Activated CD8-positive, alpha-beta T cell treated with anti-CD3 and anti-CD28 coated beads for 36 hours (primary cell): Measurements from ENCODE around the gene TRIO. TPM values are rescaled to one million over a fixed set of nuclear protein-coding genes. Genes with fewer than 3 reads are reported as not detected.

Experiments
- ATAC-seq: fragments of 200-7000 bp; cut with Tn5 transposase; one replicate; pipeline ENCODE4 v1.10.0; 2021; ENCODE audit warnings: mild to moderate bottlenecking, moderate library complexity
- CTCF ChIA-PET: fragments of 350-600 bp; sonication (Branson Sonifier 250); formaldehyde crosslinking; loops from one replicate; lab custom pipeline; 2021; ENCODE audit warnings: antibody characterized with exemption; lab: Charles Lee
- POLR2A ChIA-PET: fragments of 350-600 bp; sonication (Branson Sonifier 250); formaldehyde crosslinking; loops from one replicate; lab custom pipeline; 2021; ENCODE audit warnings: antibody characterized with exemption; lab: Charles Lee
- DNase-seq: peaks from one replicate; pipeline ENCODE4 v3.0.0-alpha.2; 2020
- H3K27ac Mint-ChIP-seq: one replicate; pipeline ENCODE4 v1.8.0; 2021; ENCODE audit warnings: mild to moderate bottlenecking, mixed read lengths
- H3K27me3 Mint-ChIP-seq: one replicate; pipeline ENCODE4 v1.8.0; 2021; ENCODE audit warnings: mixed read lengths
- H3K36me3 Mint-ChIP-seq: one replicate; pipeline ENCODE4 v1.8.0; 2021; ENCODE audit warnings: low read depth, mixed read lengths
- H3K4me1 Mint-ChIP-seq: one replicate; pipeline ENCODE4 v1.8.0; 2021; ENCODE audit warnings: low read depth, mixed read lengths
- H3K4me3 Mint-ChIP-seq: one replicate; pipeline ENCODE4 v1.8.0; 2021; ENCODE audit warnings: mild to moderate bottlenecking, moderate library complexity, mixed read lengths
- H3K9me3 Mint-ChIP-seq: one replicate; pipeline ENCODE4 v1.8.0; 2021; ENCODE audit warnings: mixed read lengths
- CTCF ChIP-seq: fragments of 200-600 bp; IDR thresholded peaks from one replicate; pipeline ENCODE4 v1.8.0; 2022; ENCODE audit warnings: antibody characterized with exemption, mild to moderate bottlenecking
- intact Hi-C: fragments of 100-400 bp; cut with micrococcal nuclease; formaldehyde crosslinking; loops from one replicate; pipeline ENCODE4 v1.10.0; 2022
- total RNA-seq, 2 experiments: library from RNA; stranded (reverse); gene quantifications; one replicate each; pipeline ENCODE4 v1.2.3, GENCODE V29; 2021

The TRIO gene
- total RNA-seq, 2 experiments from 2014 or later, result 11.4 to 11.5 TPM

DNA sequence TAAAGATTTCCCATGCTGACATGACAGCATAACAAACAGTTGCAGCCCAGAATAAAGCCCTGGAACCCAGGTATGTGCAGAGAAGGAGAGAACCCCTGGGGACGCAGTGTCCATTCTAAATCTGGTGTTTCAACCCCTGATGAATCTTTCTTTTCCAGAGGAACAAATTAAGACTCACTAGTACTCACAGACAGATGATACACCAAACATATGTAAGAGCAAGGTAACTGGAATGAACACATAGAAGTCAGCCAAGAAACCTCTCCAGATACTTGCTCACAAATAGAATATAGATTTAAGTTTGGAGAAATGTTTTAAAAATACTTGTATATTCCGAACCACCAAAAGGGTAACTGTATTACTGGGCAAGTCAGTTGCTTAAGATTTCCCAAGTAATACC, 307.6 kb downstream of the TRIO start:
- peaks cover 3% of the 10 kb centered on the region for H3K9me3 Mint-ChIP-seq
- peaks cover 13% of the 10 kb centered on the region for H3K4me1 Mint-ChIP-seq
- H3K27ac Mint-ChIP-seq, result no peak overlapping the region
- no peaks in the 10 kb centered on the region for H3K36me3 Mint-ChIP-seq
- no peak overlapping the region for H3K4me3 Mint-ChIP-seq
- POLR2A ChIA-PET, result no interaction called here
- intact Hi-C loops, result no loop called here
- TF ChIP-seq CTCF, result no peak
- DNase-seq (no peak), ATAC-seq (no peak)
- CTCF ChIA-PET, result no interaction called here
- H3K27me3 Mint-ChIP-seq, result peaks cover 4% of the 10 kb centered on the region

- no peak for DNase-seq
- Mint-ChIP-seq H3K27me3 (no peaks in the 10 kb centered on the region), H3K4me1 (peaks cover 13% of the 10 kb centered on the region), H3K4me3 (no peak overlapping the region), H3K9me3 (peaks cover 3% of the 10 kb centered on the region), H3K27ac (no peak overlapping the region), H3K36me3 (no peaks in the 10 kb centered on the region)
- ATAC-seq, result no peak
- CTCF ChIA-PET, result no interaction called here
- POLR2A ChIA-PET, result no interaction called here
- intact Hi-C loops, result no loop called here
- TF ChIP-seq CTCF, result no peak
Measured at GRCh38 chr5:14451871-14452270, 308.7 kb downstream of the TRIO start.

DNA sequence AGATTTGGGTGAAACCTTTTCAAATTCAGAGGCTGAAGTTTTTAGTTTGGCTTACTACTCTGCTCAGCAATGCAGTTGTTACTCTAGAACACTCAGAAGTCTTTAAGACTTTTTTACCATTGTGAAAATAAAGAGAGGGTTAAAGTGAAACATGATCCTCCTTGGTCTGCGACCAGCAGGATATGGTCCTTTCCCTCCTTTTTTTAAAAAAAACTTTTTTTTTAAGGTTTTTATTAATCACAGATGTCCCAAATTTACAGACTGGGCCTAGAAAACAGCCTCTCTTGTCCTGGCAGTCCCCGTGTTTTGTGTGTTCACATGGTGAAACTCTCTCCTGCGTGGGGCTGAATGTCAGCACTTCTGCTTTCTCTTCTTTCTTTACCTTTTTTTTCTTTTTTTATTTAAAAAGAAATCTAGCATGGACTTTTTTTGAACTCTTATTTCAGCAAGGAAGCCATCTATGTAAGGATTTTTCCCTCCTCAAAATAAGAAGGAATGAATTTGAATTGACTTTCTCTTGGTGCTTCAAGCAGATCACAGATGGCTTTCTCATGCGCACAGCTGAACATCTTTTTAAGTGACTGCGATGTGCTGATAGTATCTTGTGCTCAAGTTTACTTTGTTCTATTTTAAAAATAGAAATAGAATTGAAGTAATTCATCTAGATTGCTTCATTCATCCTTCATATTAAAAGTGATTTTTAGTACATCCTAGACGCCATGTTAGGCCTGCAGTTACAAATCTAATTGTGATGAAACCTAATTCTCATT, 309.7 kb downstream of the TRIO start:
- CTCF ChIA-PET, result no interaction called here
- DNase-seq, result no peak
- Mint-ChIP-seq H3K4me1 (peaks cover 13% of the 10 kb centered on the region), H3K4me3 (no peak overlapping the region), H3K27ac (no peak overlapping the region), H3K27me3 (no peaks in the 10 kb centered on the region), H3K36me3 (no peaks in the 10 kb centered on the region), H3K9me3 (peaks cover 3% of the 10 kb centered on the region)
- no peak for ATAC-seq
- POLR2A ChIA-PET, result no interaction called here
- intact Hi-C loops, result no loop called here
- TF ChIP-seq CTCF, result no peak

- no peak for ATAC-seq
- ChIA-PET POLR2A (no interaction called here), CTCF (no interaction called here)
- peaks cover 10% of the 10 kb centered on the region for H3K4me1 Mint-ChIP-seq
- DNase-seq, result no peak
- H3K4me3 Mint-ChIP-seq, result no peak overlapping the region
- no peaks in the 10 kb centered on the region for H3K27me3 Mint-ChIP-seq
- no peak for TF ChIP-seq CTCF
- H3K9me3 Mint-ChIP-seq, result peaks cover 3% of the 10 kb centered on the region
- H3K36me3 Mint-ChIP-seq, result no peaks in the 10 kb centered on the region
- H3K27ac Mint-ChIP-seq, result no peak overlapping the region
- intact Hi-C loops, result no loop called here
Measured at GRCh38 chr5:14453481-14453880, 310.3 kb downstream of the TRIO start.

- no peak overlapping the region for H3K27ac Mint-ChIP-seq
- H3K9me3 Mint-ChIP-seq, result peaks cover 3% of the 10 kb centered on the region
- no peak for ATAC-seq
- H3K4me1 Mint-ChIP-seq, result no peaks in the 10 kb centered on the region
- H3K27me3 Mint-ChIP-seq, result no peaks in the 10 kb centered on the region
- no peak overlapping the region for H3K4me3 Mint-ChIP-seq
- POLR2A ChIA-PET, result no interaction called here
- no peak for DNase-seq
- CTCF ChIA-PET, result interaction anchor here (1.5 kb wide), 1 partner anchor 193 kb away, joined by 5 read pairs; no protein-coding TSS in a partner anchor
- no peak for TF ChIP-seq CTCF
- H3K36me3 Mint-ChIP-seq, result no peaks in the 10 kb centered on the region
- intact Hi-C loops, result no loop called here
Measured at GRCh38 chr5:14455814-14456321, 312.7 kb downstream of the TRIO start.
